B cell (primary cell): ENCODE data around the gene MMP15. TPM values are rescaled to one million over a fixed set of nuclear protein-coding genes. Genes with fewer than 3 reads are reported as not detected.

Source experiments
- ATAC-seq: fragments of 200-7000 bp; cut with Tn5 transposase; one replicate; pipeline ENCODE4 v1.10.0; 2021; ENCODE audit warnings: low read depth, mild to moderate bottlenecking, moderate number of reproducible peaks, moderate library complexity
- CTCF ChIA-PET: fragments of 350-600 bp; sonication (Branson Sonifier 250); formaldehyde crosslinking; loops from one replicate; lab custom pipeline; 2021; ENCODE audit warnings: antibody characterized with exemption, inconsistent platforms; lab: Charles Lee
- POLR2A ChIA-PET: fragments of 350-600 bp; sonication (Branson Sonifier 250); formaldehyde crosslinking; loops from one replicate; lab custom pipeline; 2021; ENCODE audit warnings: antibody characterized with exemption; lab: Charles Lee
- DNase-seq: peaks from one replicate; pipeline ENCODE4 v3.0.0; 2013
- H2AFZ ChIP-seq: 2 replicates; pipeline ENCODE4 v1.6.1; 2012; ENCODE audit warnings: mild to moderate bottlenecking, low read depth, low read length; ENCODE audit not compliant: insufficient read depth, poor library complexity, severe bottlenecking
- H3K27ac ChIP-seq, 2 donors: 1 replicate in 1 of 2; 2 replicates in 1 of 2; pipeline ENCODE4 v1.5.1; 2012 to 2013; ENCODE audit warnings: low read length in 2 of 2, mild to moderate bottlenecking in 2 of 2, moderate library complexity in 1 of 2
- H3K27me3 ChIP-seq, 4 experiments: fragments of 200-600 bp in 1 of 4; sonication (generic) in 1 of 4; replicated peaks in 1 of 4; 1 replicate in 2 of 4; 2 replicates in 2 of 4; pipeline versions ENCODE4 v1.6.1 to v1.7.0; 2013 to 2016; ENCODE audit warnings: low read length in 3 of 4, mild to moderate bottlenecking in 2 of 4, mixed read lengths in 1 of 4, moderate library complexity in 1 of 4; ENCODE audit not compliant: insufficient read depth in 4 of 4, control insufficient read depth in 3 of 4; ENCODE audit errors: control extremely low read depth in 1 of 4
- H3K36me3 ChIP-seq, 2 experiments: replicated peaks in 1 of 2; 1 replicate in 1 of 2; 2 replicates in 1 of 2; pipeline versions ENCODE4 v1.6.1 to v1.7.1; 2013; ENCODE audit warnings: low read length in 1 of 2; ENCODE audit not compliant: insufficient read depth in 2 of 2, control insufficient read depth in 1 of 2; ENCODE audit errors: control extremely low read depth in 1 of 2, extremely low read depth in 1 of 2
- H3K4me1 ChIP-seq, 2 donors: fragments of 200-600 bp in 1 of 2; sonication (generic) in 1 of 2; 1 replicate in 1 of 2; 2 replicates in 1 of 2; pipeline versions ENCODE4 v1.5.1 to v1.6.1; 2013 to 2017; ENCODE audit warnings: low read length in 2 of 2; ENCODE audit not compliant: control insufficient read depth in 2 of 2, insufficient read depth in 2 of 2
- H3K4me2 ChIP-seq: replicated peaks from 2 replicates; pipeline ENCODE3; 2012; ENCODE audit warnings: mild to moderate bottlenecking, low read depth, low read length; ENCODE audit not compliant: poor library complexity, severe bottlenecking
- H3K4me3 ChIP-seq, 5 experiments: fragments of 200-600 bp in 1 of 5; sonication (generic) in 1 of 5; 1 replicate in 3 of 5; 2 replicates in 2 of 5; pipeline versions ENCODE4 v1.5.1 to v1.7.0; 2011 to 2016; ENCODE audit warnings: low read length in 4 of 5, mild to moderate bottlenecking in 4 of 5, low read depth in 2 of 5, control low read depth in 1 of 5, moderate library complexity in 1 of 5; ENCODE audit not compliant: insufficient read depth in 1 of 5; ENCODE audit errors: control extremely low read depth in 1 of 5, extremely low read depth in 1 of 5
- H3K79me2 ChIP-seq: fragments of 200-600 bp; sonication (generic); one replicate; pipeline ENCODE4 v1.6.0; 2016; ENCODE audit warnings: low read length; ENCODE audit not compliant: control insufficient read depth, insufficient read depth
- H3K9ac ChIP-seq: fragments of 200-600 bp; sonication (generic); 2 replicates; pipeline ENCODE4 v1.6.1; 2017; ENCODE audit warnings: mild to moderate bottlenecking, low read length, moderate library complexity
- H3K9me3 ChIP-seq, 3 donors: one replicate each; pipeline versions ENCODE4 v1.6.1 to v1.7.1; 2013; ENCODE audit warnings: low read length in 2 of 3; ENCODE audit not compliant: control insufficient read depth in 2 of 3, insufficient read depth in 1 of 3; ENCODE audit errors: control extremely low read depth in 1 of 3
- H4K20me1 ChIP-seq: 2 replicates; pipeline ENCODE4 v1.6.0; 2012; ENCODE audit warnings: mild to moderate bottlenecking, low read length; ENCODE audit not compliant: insufficient read depth, control insufficient read depth, poor library complexity, severe bottlenecking
- H3K27ac Mint-ChIP-seq: one replicate; pipeline ENCODE4 v1.8.0; 2021; ENCODE audit warnings: mixed read lengths
- H3K27me3 Mint-ChIP-seq: one replicate; pipeline ENCODE4 v1.8.0; 2021; ENCODE audit warnings: mixed read lengths
- H3K4me1 Mint-ChIP-seq: one replicate; pipeline ENCODE4 v1.8.0; 2021; ENCODE audit warnings: mixed read lengths
- H3K4me3 Mint-ChIP-seq: one replicate; pipeline ENCODE4 v1.8.0; 2021; ENCODE audit warnings: mixed read lengths
- H3K9me3 Mint-ChIP-seq: one replicate; pipeline ENCODE4 v1.8.0; 2022; ENCODE audit warnings: mixed read lengths; ENCODE audit not compliant: insufficient read depth
- EZH2 ChIP-seq: IDR thresholded peaks from 2 replicates; pipeline ENCODE4 v1.6.1; 2012; ENCODE audit warnings: borderline replicate concordance, low read depth, mild to moderate bottlenecking, moderate library complexity, low read length; ENCODE audit not compliant: insufficient read depth, poor library complexity, severe bottlenecking
- WGBS: methylation state at CpG from one replicate; pipeline ENCODE4 v1.1.5; 2013; ENCODE audit warnings: missing lambda C conversion rate; ENCODE audit not compliant: insufficient coverage; 5-methylcytosine and 5-hydroxymethylcytosine counted together
- intact Hi-C: fragments of 100-400 bp; cut with micrococcal nuclease; formaldehyde crosslinking; loops from one replicate; pipeline ENCODE4 v1.10.0; 2022
- polyA plus RNA-seq: library from polyadenylated mRNA; depleted of rRNA; stranded (reverse); fragments of >200 nt; gene quantifications from 2 replicates; pipeline ENCODE4 v1.2.3, GENCODE V29; 2012
- total RNA-seq, 2 donors: library from RNA; stranded (reverse); fragments of 120-200 nt in 1 of 2; gene quantifications; 1 replicate in 1 of 2; 2 replicates in 1 of 2; pipeline versions ENCODE4 v1.2.3 to v1.2.4, GENCODE V29; 2013 to 2022
- TF ChIP-seq, protein P1 (sequence below): fragments of 200-600 bp; IDR thresholded peaks from one replicate; pipeline ENCODE4 v1.8.0; 2022; ENCODE audit warnings: antibody characterized with exemption, mild to moderate bottlenecking

Gene MMP15
- total and polyA plus RNA-seq, 2 donors (not counting 1 experiment from before 2014, with no cell fraction given): not detected

DNA sequence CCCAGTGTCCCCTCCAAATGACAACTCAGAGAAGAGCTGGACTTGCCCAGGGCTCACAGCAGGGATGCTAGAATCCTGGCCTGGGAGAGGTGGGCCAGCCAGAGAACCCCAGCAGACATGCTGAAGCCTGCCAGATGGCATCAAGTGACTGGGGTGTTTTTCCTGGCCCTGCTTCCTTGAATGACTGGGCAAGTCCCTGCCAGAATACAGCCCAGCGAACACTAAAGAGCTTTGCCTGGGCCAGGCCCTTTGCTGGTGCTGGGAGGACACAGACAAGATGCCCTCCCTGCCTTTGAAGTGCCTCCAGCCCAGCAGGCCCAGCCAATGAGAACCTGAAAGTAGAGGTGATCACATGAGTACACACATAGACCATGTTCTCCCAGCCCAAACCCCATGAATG lies 36.6 kb upstream of the MMP15 start:
- DNase-seq (no peak), ATAC-seq (no peak)
- POLR2A ChIA-PET: no interaction called here
- no peak overlapping the region for H3K27ac ChIP-seq
- H3K4me1 ChIP-seq: peaks cover 6 to 16% of the 10 kb centered on the region in 2 donors
- TF ChIP-seq, protein P1, sequence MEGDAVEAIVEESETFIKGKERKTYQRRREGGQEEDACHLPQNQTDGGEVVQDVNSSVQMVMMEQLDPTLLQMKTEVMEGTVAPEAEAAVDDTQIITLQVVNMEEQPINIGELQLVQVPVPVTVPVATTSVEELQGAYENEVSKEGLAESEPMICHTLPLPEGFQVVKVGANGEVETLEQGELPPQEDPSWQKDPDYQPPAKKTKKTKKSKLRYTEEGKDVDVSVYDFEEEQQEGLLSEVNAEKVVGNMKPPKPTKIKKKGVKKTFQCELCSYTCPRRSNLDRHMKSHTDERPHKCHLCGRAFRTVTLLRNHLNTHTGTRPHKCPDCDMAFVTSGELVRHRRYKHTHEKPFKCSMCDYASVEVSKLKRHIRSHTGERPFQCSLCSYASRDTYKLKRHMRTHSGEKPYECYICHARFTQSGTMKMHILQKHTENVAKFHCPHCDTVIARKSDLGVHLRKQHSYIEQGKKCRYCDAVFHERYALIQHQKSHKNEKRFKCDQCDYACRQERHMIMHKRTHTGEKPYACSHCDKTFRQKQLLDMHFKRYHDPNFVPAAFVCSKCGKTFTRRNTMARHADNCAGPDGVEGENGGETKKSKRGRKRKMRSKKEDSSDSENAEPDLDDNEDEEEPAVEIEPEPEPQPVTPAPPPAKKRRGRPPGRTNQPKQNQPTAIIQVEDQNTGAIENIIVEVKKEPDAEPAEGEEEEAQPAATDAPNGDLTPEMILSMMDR: no peak
- no peak for TF ChIP-seq EZH2
- H3K36me3 ChIP-seq: peaks cover 0 to 3% of the 10 kb centered on the region in 2 experiments
- H3K27me3 ChIP-seq: peaks cover 0 to 13% (median 1%) of the 10 kb centered on the region in 4 experiments
- H3K27ac Mint-ChIP-seq: no peak overlapping the region
- H3K4me1 Mint-ChIP-seq: peaks cover 17% of the 10 kb centered on the region
- no peak overlapping the region for H2AFZ ChIP-seq
- no peaks in the 10 kb centered on the region for H4K20me1 ChIP-seq
- no peak overlapping the region for H3K4me2 ChIP-seq
- intact Hi-C loops: no loop called here
- H3K9ac ChIP-seq: no peak overlapping the region
- H3K79me2 ChIP-seq: peaks cover 1% of the 10 kb centered on the region
- CTCF ChIA-PET: interaction anchor here (2.2 kb wide), 1 partner anchor 11 kb away, joined by 6 read pairs; the partner anchor contains the start of gene ZNF319
- peaks cover 0 to 9% (median 0%) of the 10 kb centered on the region in 3 donors for H3K9me3 ChIP-seq
- 57% methylated on average over 1 of the region's 1 CpG for WGBS
- no peak overlapping the region for H3K4me3 Mint-ChIP-seq
- H3K4me3 ChIP-seq: no peak overlapping the region
- no peaks in the 10 kb centered on the region for H3K9me3 Mint-ChIP-seq
- H3K27me3 Mint-ChIP-seq: no peaks in the 10 kb centered on the region

DNA sequence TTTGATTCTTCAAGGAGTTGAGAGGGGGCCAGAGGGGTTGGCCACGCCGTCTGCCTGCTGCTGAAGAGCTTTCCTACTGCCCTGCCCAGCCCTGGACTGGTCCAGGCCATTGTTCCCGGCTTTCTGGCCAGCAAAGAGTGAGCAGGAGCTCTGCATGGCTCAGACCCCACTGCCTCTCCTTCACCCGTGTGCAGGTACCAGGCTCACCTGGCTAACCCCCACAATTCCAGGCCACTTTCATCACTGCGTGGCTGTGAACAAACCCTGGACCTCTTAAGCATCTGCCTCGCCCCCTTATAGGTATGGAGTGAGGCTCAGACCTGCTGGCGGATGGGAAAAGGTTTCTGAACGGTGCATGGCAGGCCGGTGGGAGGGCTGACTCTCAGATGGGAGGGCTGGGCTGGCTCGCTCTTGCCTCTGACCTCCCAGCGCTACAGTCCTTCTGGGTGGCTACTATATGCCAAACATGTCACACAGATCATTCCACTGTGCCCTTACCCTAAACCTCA lies 33.9 kb upstream of the MMP15 start:
- no peak overlapping the region for H3K4me3 ChIP-seq
- CTCF ChIA-PET: interaction anchor here (1.5 kb wide), 1 partner anchor 13 kb away, joined by 3 read pairs; no protein-coding TSS in a partner anchor
- H4K20me1 ChIP-seq: peaks cover 25% of the 10 kb centered on the region
- ATAC-seq (no peak), DNase-seq (no peak)
- no peak overlapping the region for H3K4me3 Mint-ChIP-seq
- peaks cover 6 to 8% of the 10 kb centered on the region in 2 donors for H3K4me1 ChIP-seq
- H3K36me3 ChIP-seq: peaks cover 0 to 11% of the 10 kb centered on the region in 2 experiments
- peaks cover 13% of the 10 kb centered on the region for H3K79me2 ChIP-seq
- H3K9ac ChIP-seq: no peak overlapping the region
- peaks cover 9% of the 10 kb centered on the region for H3K4me1 Mint-ChIP-seq
- POLR2A ChIA-PET: no interaction called here
- no peak for TF ChIP-seq EZH2
- TF ChIP-seq, protein P1: no peak
- intact Hi-C loops: no loop called here
- H3K9me3 ChIP-seq: no peaks in the 10 kb centered on the region
- WGBS: 97% methylated on average over 11 of the region's 11 CpGs
- H3K4me2 ChIP-seq: no peak overlapping the region
- no peaks in the 10 kb centered on the region for H3K9me3 Mint-ChIP-seq
- H3K27ac Mint-ChIP-seq: no peak overlapping the region
- no peak overlapping the region for H3K27ac ChIP-seq
- H2AFZ ChIP-seq: no peak overlapping the region
- H3K27me3 ChIP-seq: no peaks in the 10 kb centered on the region
- no peaks in the 10 kb centered on the region for H3K27me3 Mint-ChIP-seq
